C4-2B (cell line): ENCODE results near the gene ZBTB43.

Experiments
- H3K27ac ChIP-seq: fragments of 450-650 bp; 2 replicates; pipeline ENCODE4 v1.5.1; 2017
- ZFX ChIP-seq: fragments of 450-650 bp; IDR thresholded peaks from 2 replicates; pipeline ENCODE4 v1.6.1; 2017
- TF ChIP-seq, protein P1 (sequence below): fragments of 450-650 bp; conservative IDR thresholded peaks from 2 replicates; pipeline ENCODE4 v1.5.1; 2017; ENCODE audit warnings: mild to moderate bottlenecking

The ZBTB43 gene, protein sequence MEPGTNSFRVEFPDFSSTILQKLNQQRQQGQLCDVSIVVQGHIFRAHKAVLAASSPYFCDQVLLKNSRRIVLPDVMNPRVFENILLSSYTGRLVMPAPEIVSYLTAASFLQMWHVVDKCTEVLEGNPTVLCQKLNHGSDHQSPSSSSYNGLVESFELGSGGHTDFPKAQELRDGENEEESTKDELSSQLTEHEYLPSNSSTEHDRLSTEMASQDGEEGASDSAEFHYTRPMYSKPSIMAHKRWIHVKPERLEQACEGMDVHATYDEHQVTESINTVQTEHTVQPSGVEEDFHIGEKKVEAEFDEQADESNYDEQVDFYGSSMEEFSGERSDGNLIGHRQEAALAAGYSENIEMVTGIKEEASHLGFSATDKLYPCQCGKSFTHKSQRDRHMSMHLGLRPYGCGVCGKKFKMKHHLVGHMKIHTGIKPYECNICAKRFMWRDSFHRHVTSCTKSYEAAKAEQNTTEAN

DNA sequence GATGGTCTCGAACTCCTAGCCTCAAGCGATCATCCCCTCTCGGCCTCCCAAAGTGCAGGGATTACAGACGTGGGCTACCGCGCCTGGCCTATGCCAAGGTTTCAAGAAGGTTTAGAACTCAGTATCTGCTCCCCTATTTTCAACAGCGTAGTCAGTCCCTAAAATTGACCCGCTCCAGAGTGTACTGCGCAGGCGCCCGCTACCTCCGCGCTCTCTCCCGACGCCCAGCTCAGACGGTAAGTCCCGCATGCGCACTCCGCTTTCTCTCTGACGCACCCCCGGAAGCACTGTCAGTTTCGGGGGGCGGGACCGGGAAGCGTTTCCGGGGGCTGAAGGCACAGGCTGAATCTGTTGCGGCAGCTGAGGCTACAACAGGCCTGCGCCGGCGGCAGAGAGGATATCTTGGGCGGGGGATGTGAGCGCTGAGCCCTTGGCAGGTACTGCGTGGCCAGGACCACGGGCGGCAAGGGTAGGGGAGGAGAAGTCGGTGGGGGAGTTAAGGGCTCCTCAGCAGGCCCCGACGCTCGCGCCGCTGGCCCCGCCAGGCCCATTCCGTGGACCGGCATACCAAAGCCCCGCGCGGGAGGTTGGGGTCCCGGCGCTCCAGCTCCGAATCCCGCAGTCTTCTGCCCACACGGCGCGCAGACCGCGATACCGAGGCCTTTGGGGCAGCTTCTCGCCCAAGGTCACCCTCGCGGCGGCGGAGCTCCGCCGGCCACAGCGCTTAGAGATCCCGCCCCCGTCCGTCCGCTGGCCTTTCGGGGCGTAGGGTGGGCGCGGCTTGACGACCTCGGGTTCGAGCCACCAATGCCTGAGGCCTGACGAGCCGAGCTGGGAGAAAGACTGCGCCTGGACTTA lies at the start of gene ZBTB43:
Gene ZBTB43, plus strand, starts transcription at position 345 of the 858 bp plus-strand sequence. CDS start 27,470 bp downstream, outside the sequence.
- peak within 1 kb of the TSS; percentile 87 for H3K27ac ChIP-seq

DNA sequence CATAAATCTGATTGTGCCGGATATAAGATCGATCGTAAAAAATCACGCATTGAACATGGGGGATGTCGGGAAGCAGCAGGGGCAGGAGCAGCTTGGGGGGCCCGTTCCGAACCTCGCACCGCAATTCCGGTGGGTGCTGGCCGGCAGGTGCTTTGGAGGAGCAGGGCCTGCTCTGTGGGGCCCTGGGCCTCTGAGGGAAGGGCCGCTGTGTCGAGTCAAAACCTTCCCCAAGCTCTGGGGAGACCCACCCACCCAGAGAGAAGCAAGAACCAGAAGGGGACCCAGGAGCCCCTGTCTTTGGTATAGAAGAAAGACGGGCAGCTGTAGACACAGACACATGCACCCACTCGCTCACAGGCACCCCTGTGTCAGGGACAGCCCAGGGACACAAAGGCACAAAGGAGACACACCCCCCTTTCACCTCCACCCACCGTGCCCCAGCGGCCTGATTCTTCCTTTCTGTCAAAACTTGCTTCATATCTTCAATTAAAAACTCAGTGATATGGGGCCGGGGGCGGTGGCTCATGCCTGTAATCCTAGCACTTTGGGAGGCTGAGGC lies 49.4 kb upstream of the ZBTB43 start:
- peak overlapping the region; percentile 10; the same call in 1 of the 2 replicates for H3K27ac ChIP-seq
- TF ChIP-seq, protein P1, sequence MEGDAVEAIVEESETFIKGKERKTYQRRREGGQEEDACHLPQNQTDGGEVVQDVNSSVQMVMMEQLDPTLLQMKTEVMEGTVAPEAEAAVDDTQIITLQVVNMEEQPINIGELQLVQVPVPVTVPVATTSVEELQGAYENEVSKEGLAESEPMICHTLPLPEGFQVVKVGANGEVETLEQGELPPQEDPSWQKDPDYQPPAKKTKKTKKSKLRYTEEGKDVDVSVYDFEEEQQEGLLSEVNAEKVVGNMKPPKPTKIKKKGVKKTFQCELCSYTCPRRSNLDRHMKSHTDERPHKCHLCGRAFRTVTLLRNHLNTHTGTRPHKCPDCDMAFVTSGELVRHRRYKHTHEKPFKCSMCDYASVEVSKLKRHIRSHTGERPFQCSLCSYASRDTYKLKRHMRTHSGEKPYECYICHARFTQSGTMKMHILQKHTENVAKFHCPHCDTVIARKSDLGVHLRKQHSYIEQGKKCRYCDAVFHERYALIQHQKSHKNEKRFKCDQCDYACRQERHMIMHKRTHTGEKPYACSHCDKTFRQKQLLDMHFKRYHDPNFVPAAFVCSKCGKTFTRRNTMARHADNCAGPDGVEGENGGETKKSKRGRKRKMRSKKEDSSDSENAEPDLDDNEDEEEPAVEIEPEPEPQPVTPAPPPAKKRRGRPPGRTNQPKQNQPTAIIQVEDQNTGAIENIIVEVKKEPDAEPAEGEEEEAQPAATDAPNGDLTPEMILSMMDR, result no peak
- TF ChIP-seq ZFX, result no peak

More for the DNA sequence above, at the start of gene ZBTB43:
- TF ChIP-seq ZFX, result peak; percentile 98
- TF ChIP-seq, protein P1, result no peak

DNA sequence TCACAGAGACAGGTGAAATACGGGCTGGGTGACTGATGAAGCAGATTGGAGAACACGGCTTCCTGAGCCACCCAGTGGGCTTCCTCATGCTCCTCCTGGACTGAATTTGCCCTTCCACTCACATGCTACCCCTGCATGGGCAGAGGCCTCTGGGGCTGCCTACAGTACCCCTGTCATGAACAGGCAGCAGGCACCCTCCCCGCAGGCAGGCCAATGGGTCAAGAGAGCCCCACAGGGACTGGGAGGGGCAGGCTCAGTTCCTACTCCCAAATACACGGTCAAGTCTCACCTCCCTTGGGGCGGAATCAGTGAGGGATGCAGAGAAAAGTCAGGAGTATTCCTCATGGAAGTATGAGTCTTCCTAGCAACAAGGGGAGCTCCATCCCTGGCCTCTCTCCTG lies 48.6 kb upstream of the ZBTB43 start:
- no peak overlapping the region for H3K27ac ChIP-seq
- TF ChIP-seq, protein P1, result no peak
- TF ChIP-seq ZFX, result no peak

DNA sequence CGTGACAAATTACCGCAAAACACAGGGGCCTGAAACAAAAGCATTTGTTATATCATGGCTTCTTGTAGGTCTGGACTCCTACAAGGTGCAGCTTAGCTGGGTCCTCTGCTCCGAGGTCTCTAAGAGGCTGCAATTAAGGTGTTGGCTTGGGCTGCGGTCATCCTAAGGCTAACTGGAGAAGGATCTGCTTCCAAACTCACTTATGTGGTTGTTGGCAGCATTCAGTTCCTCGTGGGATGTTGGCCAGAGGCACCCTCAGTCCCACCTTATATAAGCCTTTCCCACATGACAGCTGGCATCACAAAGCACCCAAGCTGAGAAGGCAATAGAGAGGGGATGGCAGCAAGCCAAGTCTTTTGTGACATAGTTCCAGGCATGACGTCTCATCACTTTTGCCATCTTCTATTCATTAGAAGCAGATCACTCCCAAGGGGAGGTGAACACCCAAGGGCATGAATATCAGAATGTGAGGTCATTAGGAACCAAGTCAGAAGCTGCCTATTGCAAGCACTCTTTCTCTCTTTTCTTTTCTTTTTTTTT lies 47.9 kb upstream of the ZBTB43 start:
- no peak overlapping the region for H3K27ac ChIP-seq
- no peak for TF ChIP-seq ZFX
- TF ChIP-seq, protein P1, result no peak

DNA sequence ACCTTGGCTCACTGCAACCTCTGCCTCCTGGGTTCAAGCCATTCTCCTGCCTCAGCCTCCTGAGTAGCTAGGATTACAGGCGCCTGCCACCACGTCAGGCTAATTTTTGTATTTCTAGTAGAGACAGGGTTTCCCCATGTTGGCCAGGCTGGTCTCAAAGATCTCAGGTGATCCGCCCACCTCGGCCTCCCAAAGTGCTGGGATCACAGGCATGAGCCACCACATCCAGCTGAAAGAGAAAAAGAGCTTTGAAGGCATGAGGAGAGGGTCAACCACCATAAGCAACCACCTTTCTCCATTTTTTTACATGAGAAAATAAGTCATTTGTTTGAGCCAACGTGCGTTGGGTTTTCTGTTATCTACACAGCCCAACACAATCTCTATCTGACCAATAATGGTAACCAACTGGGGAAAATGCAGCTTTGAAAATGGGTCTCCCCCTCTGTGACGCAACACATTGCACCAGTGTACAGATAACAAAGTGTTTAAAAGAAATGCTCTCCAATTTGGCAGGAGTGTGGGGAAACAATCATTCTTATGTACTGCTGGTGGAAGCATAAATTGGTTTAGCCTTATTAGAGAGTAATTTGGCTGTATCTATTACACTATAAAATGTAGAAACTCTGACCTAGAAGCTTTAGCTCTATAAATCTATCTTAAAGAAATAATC lies 45.8 kb upstream of the ZBTB43 start:
- TF ChIP-seq ZFX, result no peak
- TF ChIP-seq, protein P1, result no peak

DNA sequence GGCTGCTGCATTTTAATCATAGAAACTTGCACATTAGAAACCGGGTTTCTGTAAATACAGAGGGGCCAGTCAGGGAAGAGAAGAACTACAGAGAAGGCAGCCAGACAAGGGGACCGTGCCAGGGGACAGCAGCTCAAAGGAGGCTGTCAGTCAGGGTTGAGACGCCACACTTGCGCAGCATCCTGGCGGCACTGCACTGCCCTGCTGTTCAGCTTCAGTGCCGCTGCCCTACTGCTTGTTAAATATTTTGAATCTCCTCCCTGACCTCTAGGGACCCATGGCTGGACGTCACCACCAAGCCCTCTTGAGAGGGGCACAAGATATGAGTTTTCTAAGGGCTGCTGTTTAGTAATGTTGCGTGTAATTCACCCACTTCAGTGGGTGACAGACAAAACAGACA lies 43.6 kb upstream of the ZBTB43 start:
- H3K27ac ChIP-seq, result no peak overlapping the region
- TF ChIP-seq, protein P1, result no peak
- TF ChIP-seq ZFX, result no peak

More for the DNA sequence above, 45.8 kb upstream of the ZBTB43 start:
- H3K27ac ChIP-seq, result no peak overlapping the region
